ENCODE data around the gene PDAP1. TPM values are rescaled to one million over a fixed set of nuclear protein-coding genes. Genes with fewer than 3 reads are reported as not detected.
A peak's percentile ranks its signal among the peaks of the same experiment; 100 is the strongest.

PDAP1 gene
- total and polyA plus RNA-seq, 7 experiments from 2014 or later = 38.4 to 104 (median 43.4) TPM

DNA sequence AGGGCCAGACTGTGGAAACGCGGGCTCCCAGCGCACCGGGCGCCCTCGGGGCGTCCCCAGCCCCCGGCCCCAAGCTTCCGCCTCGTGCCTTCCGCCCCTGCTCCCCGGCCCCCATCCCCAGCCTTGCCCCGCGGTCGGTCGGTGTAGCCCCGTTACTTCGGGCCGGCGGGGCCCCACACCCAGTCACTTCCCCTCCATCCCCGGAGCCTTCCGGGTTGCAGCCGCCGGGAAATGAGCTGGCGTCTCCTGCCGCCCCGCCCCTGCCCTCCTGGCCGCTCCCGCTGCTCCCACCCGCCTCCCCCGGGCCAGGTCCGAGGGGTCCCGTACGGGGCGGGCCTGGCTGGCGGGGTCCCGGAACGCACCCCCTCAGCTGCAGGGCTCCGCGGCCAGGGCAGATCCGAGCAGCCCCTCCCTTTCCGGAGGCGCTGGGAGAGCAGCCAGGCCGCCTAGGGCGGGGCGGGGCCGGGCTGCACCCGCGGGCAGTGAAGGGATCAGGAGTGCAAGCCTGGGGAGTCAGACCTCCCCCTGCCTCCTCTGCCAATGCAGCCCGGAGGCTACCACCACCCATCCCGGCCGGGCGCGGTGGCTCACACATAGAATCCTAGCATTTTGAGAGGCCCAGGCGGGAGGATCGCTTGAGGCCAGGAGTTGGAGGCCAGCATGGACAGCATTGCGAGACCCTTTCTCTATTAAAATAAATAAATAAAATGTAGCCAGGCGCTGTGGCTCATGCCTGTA, 33.2 kb downstream of the PDAP1 start:
- peaks cover 5 to 20% (median 5%) of the 10 kb centered on the region in 5 donors for H3K36me3 Mint-ChIP-seq
- DNase-seq (peak; percentile 41 to 77 (median 49)), ATAC-seq (peak; percentile 35)
- H3K27me3 Mint-ChIP-seq = no peaks in the 10 kb centered on the region
- H3K9me3 Mint-ChIP-seq = peaks cover 0 to 1% (median 0%) of the 10 kb centered on the region in 11 donors
- peak overlapping the region; percentile 76 to 99 (median 94) for H3K27ac Mint-ChIP-seq
- H3K9me3 ChIP-seq (ENCODE audit: control insufficient read depth in 2 of 3, low read length in 3 of 3) = no peaks in the 10 kb centered on the region
- peaks cover 13 to 45% (median 37%) of the 10 kb centered on the region in 7 donors for H3K4me1 Mint-ChIP-seq
- intact Hi-C loops (cut with micrococcal nuclease) = loop anchor here (2.0 kb wide), 4 partner anchors 18 to 232 kb away; partner anchors contain the start of genes CPSF4 (in 1 of the 2), PTCD1 (in 1 of the 2) and ZKSCAN5 (in 1 of the 2)
- peak overlapping the region; percentile 71 to 90 (median 79) for H3K4me3 Mint-ChIP-seq
- CTCF ChIA-PET = no interaction called here
- peak overlapping the region; percentile 83 for H3K4me3 ChIP-seq (ENCODE audit: low read length)
- POLR2A ChIA-PET = interaction anchor here (0.8 to 7.4 kb wide), 9 partner anchors 11 to 182 kb away, joined by 3 to 62 read pairs (median 3); partner anchors contain the start of genes ARPC1A, BUD31 and PDAP1
- peak overlapping the region; percentile 95 for H3K27ac ChIP-seq (ENCODE audit: low read depth, low read length)
- peaks cover 0 to 16% (median 9%) of the 10 kb centered on the region in 3 experiments for H3K36me3 ChIP-seq (ENCODE audit: control insufficient read depth in 2 of 3, insufficient read depth in 3 of 3, low read length in 3 of 3)
- peaks cover 26 to 44% of the 10 kb centered on the region in 2 donors for H3K4me1 ChIP-seq (ENCODE audit: control insufficient read depth in 2 of 2, insufficient read depth in 2 of 2, low read length in 2 of 2)
- no peaks in the 10 kb centered on the region for H3K27me3 ChIP-seq (ENCODE audit: control insufficient read depth in 2 of 2, insufficient read depth in 2 of 2, low read length in 2 of 2)

DNA sequence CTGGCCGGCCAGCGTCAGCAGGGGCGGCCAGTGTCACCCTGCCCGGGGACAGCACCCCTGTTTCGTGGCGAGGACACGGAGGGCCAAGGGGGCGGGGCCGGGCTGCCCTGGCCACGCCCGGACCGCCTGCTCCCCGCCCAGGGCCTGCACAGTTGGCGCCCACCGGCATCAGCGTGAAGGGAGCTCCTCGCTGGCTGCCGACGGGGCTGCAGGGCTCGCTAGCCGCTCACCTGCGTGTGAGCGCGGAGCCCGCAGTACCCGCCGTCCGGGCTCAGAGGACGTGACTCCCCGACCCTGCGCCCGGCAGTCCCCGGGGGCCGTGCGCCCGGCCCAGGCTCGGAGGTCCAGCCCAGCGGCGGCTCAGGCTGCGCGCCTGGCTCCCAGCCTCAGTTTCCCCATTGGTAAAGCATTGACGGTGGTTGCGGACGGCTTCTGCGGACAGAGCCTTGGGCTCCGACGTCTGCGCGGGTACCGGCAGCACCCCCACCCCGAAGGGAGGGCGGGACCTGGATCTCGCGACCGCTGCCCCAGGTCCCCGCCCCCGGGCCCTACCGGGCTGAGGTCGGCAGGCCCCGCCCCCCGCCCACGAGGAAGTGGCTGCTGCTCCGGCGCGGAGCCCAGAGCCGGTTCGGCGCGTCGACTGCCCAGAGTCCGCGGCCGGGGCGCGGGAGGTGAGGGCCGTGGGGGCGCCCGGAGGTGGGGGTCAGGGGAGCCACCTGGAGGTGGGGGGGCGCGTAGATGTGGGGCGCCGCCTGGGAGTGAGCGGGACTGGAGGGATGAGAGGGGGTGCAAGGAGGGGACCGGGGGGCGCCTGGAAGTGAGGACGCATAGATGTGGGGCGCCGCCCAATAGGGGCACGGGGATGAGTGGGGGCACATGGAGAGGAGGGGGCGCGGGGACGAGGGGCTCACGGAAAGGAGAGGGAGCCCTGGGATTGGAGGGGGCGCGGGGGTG, 34.0 kb downstream of the PDAP1 start, which contains the start of gene ARPC1B:
TSS of gene ARPC1B (plus strand) at position 620 of the 954 bp plus-strand sequence. CDS start 10,985 bp downstream, outside the sequence.
- Mint-ChIP-seq H3K36me3 (peaks cover 4 to 14% (median 5%) of the 10 kb centered on the region in 5 donors), H3K4me3 (peak within 1 kb of the TSS; percentile 71 to 90 (median 82)), H3K27ac (peak within 1 kb of the TSS; percentile 76 to 99 (median 94)), H3K27me3 (no peaks in the 10 kb centered on the region), H3K4me1 (peaks cover 6 to 37% (median 32%) of the 10 kb centered on the region in 7 donors), H3K9me3 (peaks cover 0 to 1% (median 0%) of the 10 kb centered on the region in 11 donors)
- DNase-seq = peak; percentile 67 to 86 (median 76)
- ChIA-PET POLR2A (interaction anchor here (0.8 to 7.4 kb wide), 8 partner anchors 9 to 125 kb away, joined by 3 to 62 read pairs (median 4); partner anchors contain the start of genes ARPC1A, BUD31 and PDAP1), CTCF (interaction anchor here (0.6 kb wide), 1 partner anchor 30 kb away, joined by 3 read pairs; no protein-coding TSS in a partner anchor)
- H3K9me3 ChIP-seq (ENCODE audit: control insufficient read depth in 2 of 3, low read length in 3 of 3) = no peaks in the 10 kb centered on the region
- no peaks in the 10 kb centered on the region for H3K27me3 ChIP-seq (ENCODE audit: control insufficient read depth in 2 of 2, insufficient read depth in 2 of 2, low read length in 2 of 2)
- intact Hi-C loops (cut with micrococcal nuclease) = loop anchor here (1.0 to 5.0 kb wide), 10 partner anchors 9 to 232 kb away; partner anchors contain the start of genes BUD31 (in 2 of the 2), PDAP1 (in 2 of the 2), ARPC1A (in 1 of the 2) and CPSF4 (in 1 of the 2)
- peak within 1 kb of the TSS; percentile 95 for H3K27ac ChIP-seq (ENCODE audit: low read depth, low read length)
- H3K4me1 ChIP-seq (ENCODE audit: control insufficient read depth in 2 of 2, insufficient read depth in 2 of 2, low read length in 2 of 2) = peaks cover 18 to 35% of the 10 kb centered on the region in 2 donors
- peaks cover 0 to 16% (median 9%) of the 10 kb centered on the region in 3 experiments for H3K36me3 ChIP-seq (ENCODE audit: control insufficient read depth in 2 of 3, insufficient read depth in 3 of 3, low read length in 3 of 3)
- peak within 1 kb of the TSS; percentile 83 for H3K4me3 ChIP-seq (ENCODE audit: low read length)
- peak; percentile 82 for ATAC-seq

DNA sequence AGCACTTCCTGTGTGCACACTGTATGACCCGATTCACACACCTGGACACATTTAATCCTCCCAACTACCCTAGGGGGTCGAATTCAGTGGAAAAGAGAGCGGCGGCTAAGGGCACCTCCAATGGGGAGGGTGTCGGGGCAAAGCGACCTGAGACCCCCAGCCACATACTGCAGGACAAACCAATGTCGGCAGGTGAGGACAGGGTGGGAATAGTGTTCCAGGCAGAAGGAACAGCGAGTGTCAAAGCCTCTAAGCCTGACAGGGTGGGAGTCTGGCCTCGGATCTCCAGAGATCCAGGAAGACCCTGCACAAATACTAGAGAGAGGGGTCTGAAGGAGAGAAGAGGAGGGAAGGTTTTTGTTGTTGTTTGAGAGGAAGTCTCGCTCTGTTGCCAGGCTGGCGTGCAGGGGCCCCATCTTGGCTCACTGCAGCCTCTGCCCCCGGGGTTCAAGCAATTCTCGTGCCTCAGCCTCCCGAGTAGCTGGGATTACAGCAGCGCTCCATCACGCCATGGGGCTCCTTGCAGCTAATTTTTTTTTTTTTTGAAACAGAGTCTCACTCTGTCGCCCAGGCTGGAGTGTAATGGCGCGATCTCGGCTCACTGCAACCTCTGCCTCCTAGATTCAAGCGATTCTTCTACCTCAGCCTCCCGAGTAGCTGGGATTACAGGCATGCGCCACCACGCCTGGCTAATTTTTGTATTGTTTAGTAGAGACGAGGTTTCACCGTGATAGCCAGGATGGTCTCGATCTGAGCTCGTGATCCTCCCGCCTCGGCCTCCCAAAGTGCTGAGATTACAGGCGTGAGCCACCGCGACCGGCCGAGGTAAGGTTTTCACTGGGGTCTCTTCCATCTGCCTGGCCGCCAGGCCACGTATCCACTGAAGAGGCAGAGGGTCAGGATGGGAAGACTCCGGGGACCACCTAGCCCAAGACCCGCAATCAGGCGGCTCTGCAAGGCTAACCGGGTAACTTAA, 35.0 kb downstream of the PDAP1 start:
- CTCF ChIA-PET = interaction anchor here (0.6 kb wide), 1 partner anchor 1322 kb away, joined by 5 read pairs; no protein-coding TSS in a partner anchor
- no peak for ATAC-seq

DNA sequence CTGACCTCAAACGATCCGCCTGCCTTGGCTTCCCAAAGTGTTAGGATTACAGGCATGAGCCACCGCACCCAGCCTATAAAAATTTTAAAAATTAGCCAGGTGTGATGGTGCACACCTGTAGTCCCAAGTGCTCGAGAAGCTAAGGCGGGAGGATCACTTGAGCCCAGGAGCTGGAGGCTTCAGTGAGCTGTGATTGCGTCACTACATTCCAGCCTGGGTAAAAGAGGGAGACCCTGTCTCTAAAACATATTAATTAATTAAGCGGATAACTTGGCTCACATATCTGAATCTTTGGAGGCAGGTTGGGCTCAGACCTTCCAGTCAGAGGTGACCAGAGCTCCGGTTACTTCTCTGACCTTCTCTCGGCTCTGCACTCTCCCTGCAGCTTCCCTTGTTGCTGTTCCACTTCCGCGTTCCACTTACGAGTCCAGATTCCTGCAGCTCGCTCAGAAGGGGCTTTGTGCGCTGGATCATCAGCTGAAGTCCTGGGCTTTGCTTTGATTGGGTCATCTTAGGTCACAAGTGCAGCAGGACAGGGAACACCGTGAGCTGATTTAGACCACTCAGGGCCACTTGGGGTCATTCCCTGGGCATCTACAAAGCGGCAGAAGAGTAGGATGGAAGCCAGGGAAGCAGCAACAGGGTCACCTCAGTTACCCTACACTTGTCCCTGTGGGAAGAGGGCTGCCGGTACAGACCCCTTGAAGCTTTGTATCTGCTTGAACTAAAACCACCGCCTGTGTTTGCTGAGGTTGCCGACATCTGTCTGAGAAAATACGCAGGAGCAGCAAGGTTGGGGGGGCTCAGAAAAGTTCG, 35.9 kb downstream of the PDAP1 start:
- DNase-seq (no peak), ATAC-seq (no peak)
- Histone ChIP-seq H3K27ac (ENCODE audit: low read depth, low read length) (no peak overlapping the region), H3K36me3 (ENCODE audit: control insufficient read depth in 2 of 3, insufficient read depth in 3 of 3, low read length in 3 of 3) (peaks cover 0 to 9% (median 2%) of the 10 kb centered on the region in 3 experiments), H3K4me3 (ENCODE audit: low read length) (no peak overlapping the region), H3K9me3 (ENCODE audit: control insufficient read depth in 2 of 3, low read length in 3 of 3) (no peaks in the 10 kb centered on the region), H3K27me3 (ENCODE audit: control insufficient read depth in 2 of 2, insufficient read depth in 2 of 2, low read length in 2 of 2) (no peaks in the 10 kb centered on the region), H3K4me1 (ENCODE audit: control insufficient read depth in 2 of 2, insufficient read depth in 2 of 2, low read length in 2 of 2) (peaks cover 11 to 18% of the 10 kb centered on the region in 2 donors)
- Mint-ChIP-seq H3K9me3 (peaks cover 0 to under 1% (median 0%) of the 10 kb centered on the region in 11 donors), H3K4me3 (peak overlapping the region; percentile 63 to 89 (median 82)), H3K36me3 (peaks cover 0 to 4% (median 0%) of the 10 kb centered on the region in 5 donors), H3K27ac (peak overlapping the region in 8 of 9 donors; percentile 56 to 94 (median 75)), H3K27me3 (no peaks in the 10 kb centered on the region), H3K4me1 (peaks cover 0 to 23% (median 20%) of the 10 kb centered on the region in 7 donors)
- intact Hi-C loops (cut with micrococcal nuclease) = loop anchor here in 1 of 2 donors (5.0 kb wide), 2 partner anchors 35 to 45 kb away; partner anchors contain the start of genes ARPC1A, BUD31 and PDAP1
- CTCF ChIA-PET = no interaction called here
- POLR2A ChIA-PET = interaction anchor here (0.6 to 7.4 kb wide), 4 partner anchors 8 to 39 kb away, joined by 3 to 42 read pairs (median 5); no protein-coding TSS in a partner anchor

More for the DNA sequence above, 35.0 kb downstream of the PDAP1 start:
- Mint-ChIP-seq H3K27ac (peak overlapping the region; percentile 56 to 94 (median 75)), H3K4me3 (peak overlapping the region; percentile 71 to 89 (median 82)), H3K27me3 (no peaks in the 10 kb centered on the region), H3K36me3 (peaks cover 0 to 8% (median 5%) of the 10 kb centered on the region in 5 donors), H3K4me1 (peaks cover 0 to 30% (median 27%) of the 10 kb centered on the region in 7 donors), H3K9me3 (peaks cover 0 to 1% (median 0%) of the 10 kb centered on the region in 11 donors)
- Histone ChIP-seq H3K27ac (ENCODE audit: low read depth, low read length) (peak overlapping the region; percentile 95), H3K36me3 (ENCODE audit: control insufficient read depth in 2 of 3, insufficient read depth in 3 of 3, low read length in 3 of 3) (peaks cover 0 to 16% (median 9%) of the 10 kb centered on the region in 3 experiments), H3K27me3 (ENCODE audit: control insufficient read depth in 2 of 2, insufficient read depth in 2 of 2, low read length in 2 of 2) (no peaks in the 10 kb centered on the region), H3K4me1 (ENCODE audit: control insufficient read depth in 2 of 2, insufficient read depth in 2 of 2, low read length in 2 of 2) (peaks cover 11 to 27% of the 10 kb centered on the region in 2 donors), H3K9me3 (ENCODE audit: control insufficient read depth in 2 of 3, low read length in 3 of 3) (no peaks in the 10 kb centered on the region), H3K4me3 (ENCODE audit: low read length) (peak overlapping the region; percentile 83)
- intact Hi-C loops (cut with micrococcal nuclease) = loop anchor here (1.0 to 5.0 kb wide), 10 partner anchors 8 to 231 kb away; partner anchors contain the start of genes BUD31 (in 2 of the 2), PDAP1 (in 2 of the 2), ARPC1A (in 1 of the 2) and CPSF4 (in 1 of the 2)
- POLR2A ChIA-PET = interaction anchor here (0.8 to 7.4 kb wide), 6 partner anchors 7 to 35 kb away, joined by 3 to 62 read pairs (median 6); partner anchors contain the start of genes BUD31 and PDAP1
- no peak for DNase-seq
